ENCODE measurements around the gene XYLB.

The XYLB gene

DNA sequence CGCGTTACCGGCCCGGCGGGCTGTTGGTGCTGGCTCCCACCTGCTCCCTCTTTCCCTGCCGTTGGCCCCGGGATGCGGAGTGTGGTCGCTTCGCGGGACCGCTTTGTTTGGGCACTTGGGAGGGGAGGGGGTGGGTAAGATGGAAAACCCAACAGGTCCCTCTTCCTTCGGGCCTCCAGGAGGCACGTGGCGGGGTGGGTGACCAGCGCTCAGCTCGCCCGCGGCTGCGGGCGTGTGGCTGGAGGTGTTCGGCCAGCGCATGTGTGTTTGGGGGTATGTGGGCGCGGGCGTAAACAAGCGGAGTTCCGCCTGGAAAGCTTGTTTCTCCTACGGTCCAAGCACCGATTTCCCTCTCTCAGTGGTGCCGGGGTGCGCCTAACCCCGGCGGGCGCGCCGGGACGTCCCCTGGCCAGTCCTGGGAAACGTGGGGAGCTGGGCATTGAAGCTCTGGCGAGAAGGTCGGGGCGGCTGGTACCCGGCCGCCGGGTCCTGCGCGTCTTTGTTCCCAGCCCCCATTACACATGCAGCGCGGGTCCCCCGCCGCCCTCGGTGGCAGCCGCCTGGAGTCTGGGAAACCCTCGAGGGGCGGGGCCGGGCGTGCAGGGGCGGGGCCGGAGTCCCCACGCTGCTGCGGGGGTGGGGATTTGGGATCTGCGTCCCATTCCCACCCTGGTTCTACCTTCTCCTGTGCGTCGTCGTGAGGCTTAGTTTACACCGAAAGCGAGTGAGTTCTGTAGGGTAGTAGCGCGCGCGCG, 108.5 kb downstream of the XYLB start:
- DNase-seq (ENCODE audit: low read depth in 2 of 2): no peak

DNA sequence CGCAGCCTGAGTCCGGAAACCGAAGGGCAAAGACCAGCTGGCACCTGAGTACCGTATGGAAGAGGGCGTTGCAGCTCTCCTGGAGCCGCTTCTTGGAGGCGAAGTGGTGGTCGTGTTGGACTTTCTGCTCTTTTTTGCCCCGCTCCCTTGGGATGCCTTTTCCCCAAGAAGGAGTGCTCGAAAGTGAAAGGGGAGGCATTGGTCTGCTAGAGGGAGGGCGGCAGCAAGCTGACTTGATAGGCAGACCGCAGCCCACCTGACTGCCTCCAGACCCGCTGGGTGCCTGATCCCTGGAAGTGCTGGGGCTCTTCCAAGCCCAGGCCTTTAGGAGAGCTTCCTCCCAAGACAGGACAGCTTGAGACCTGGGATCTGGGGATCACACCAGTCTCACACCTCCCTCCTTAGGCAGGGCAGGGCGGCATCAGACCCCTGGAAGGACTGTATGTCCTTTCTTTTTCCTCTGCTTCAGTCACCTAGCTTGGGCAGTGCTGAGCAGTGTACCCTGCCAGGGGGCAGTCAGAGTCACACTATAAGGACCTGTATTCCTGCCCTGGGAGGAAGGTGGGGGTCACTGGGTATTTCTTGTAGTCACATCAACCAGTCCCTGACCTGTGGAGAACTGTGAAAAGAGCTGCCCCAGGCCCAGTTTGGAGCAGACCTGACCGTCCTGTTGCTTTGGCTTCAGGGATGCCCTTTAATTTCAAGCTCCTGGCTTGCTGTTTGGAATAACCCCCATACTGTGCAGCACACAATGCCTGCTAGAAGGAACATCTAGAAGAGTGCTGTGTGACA, 109.2 kb downstream of the XYLB start:
- DNase-seq (ENCODE audit: low read depth in 2 of 2): no peak

DNA sequence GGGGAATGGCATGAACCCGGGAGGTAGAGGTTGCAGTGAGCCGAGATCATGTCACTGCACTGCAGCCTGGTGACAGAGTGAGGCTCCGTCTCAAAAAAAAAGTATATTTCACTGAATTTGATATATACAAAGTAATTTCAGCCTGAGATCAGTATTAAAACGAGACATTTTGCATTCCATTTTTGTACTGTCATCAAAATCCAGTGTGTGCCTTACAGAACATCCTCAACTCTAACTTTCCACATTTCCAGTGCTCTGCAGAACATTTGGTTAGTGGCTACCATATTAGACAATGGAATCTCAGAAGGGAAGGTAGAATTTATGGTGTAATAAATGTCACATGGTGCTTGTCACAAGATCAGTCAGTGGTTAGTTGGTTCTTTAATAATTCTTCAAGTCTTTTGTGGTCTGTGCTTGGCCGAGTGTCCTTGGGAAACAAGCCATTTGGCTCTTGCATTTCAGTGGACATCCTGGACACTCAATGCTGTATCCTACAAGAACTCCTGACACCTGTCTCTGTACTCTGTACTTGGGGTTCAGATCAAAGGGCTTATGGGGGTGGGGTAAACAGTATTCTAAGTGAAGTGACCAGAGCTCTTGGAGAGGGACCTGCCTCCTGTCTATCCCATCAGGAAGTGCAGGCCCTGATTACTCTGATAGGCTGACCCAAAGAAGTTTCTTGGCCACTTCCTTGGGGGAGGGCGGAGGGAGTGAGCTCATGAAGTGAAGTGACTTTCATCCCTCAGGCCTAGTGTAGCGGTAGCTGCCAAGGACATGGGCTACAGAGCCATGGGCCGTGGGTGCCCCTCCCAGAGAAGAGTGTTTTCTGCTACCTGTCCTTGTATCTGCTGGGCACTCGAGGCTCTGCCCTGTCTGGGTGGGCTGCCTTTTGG, 110.8 kb downstream of the XYLB start:
- no peak for DNase-seq (ENCODE audit: low read depth in 2 of 2)

DNA sequence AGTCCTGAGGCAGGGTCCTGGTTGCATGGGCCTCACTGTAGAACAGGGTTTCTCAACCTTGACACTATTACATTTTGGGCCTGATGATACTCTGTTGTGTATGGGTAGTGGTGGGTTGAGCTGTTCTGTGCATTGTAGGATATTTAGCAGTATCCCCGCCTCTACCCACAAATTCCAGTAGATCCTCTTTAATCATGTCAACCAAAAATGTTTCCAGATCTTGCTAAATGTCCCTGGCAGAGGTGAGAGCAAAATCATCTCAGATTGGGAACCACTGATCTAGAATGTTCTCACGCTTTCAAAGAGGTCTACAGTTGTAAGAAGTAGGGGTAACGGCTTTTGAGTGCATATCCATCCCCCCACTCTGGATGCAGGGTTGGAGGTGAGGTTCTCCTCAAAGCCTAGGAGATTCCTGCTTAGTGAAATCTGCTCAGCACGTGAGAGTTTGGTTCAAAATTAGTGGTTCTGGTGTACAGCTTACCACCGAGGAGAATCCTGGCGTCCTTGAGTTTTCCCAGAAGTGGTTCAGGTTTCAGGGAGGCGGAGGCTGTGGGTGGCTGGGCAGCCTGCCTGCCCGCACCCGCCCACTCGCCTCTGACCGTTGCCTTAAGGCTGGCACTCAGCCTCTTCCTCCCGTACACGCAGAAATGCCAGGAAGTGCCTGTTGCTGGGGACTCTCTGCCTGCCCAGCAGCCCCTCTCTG, 112.4 kb downstream of the XYLB start:
- no peak for DNase-seq (ENCODE audit: low read depth in 2 of 2)

GRCh38 chr3:38459499-38460048, 113.0 kb downstream of the XYLB start:
- no peak for DNase-seq (ENCODE audit: low read depth in 2 of 2)

DNA sequence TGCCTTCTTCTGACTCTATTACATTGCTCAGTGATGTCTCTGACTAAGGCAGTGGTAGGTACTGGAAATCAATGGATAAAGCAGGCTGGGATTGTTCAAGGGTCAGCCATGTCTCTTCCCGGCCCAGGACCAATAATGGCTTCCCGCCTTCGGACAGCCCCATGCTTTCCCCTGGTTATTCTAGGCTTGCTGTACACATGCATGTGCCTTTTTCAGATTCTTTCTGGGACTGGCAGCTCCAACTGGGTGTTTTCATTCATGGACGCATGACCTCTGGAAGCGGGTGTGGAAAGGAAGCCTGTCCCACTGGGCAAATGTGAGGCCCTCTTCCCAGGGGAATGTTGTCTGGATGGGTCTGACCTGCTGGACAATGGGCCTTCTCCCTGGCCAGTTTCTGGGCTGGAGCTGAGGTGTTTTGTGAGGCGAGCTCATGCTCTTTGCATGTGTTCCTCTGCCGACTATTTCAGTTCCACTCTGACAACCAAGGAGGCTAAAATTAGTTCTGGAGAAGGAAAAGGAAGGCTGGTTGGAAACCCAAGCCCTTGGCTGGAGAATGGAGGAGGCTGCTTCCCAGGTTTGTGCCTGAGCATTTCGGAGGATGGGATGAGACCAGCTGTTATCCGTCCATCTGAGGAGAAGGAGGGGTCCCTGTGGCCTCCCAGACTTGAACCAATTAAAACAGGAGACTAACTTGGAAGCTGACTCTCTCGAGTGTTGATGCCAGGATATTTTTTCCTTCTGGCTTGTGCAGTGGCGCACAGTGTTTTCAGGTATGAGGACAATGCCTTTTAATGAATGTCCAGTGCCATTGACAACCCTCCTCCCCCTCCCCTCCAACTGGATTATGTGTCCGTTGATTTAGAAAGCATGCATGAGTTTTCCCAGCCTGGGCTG, 114.0 kb downstream of the XYLB start:
- no peak for DNase-seq (ENCODE audit: low read depth in 2 of 2)
